KOPT-K1 (cell line): ENCODE measurements around the gene ZBTB8B.

Experiments
- H3K27ac ChIP-seq: fragments of 200-600 bp; sonication (generic); 2 replicates; pipeline ENCODE4 v1.5.1; 2016; ENCODE audit warnings: antibody characterized with exemption, mild to moderate bottlenecking, low read depth, low read length; ENCODE audit not compliant: poor library complexity, severe bottlenecking
- H3K36me3 ChIP-seq: fragments of 200-600 bp; sonication (generic); 2 replicates; pipeline ENCODE4 v1.5.1; 2017; ENCODE audit warnings: antibody characterized with exemption, mild to moderate bottlenecking, low read length, moderate library complexity; ENCODE audit not compliant: insufficient read depth
- H3K9me3 ChIP-seq: fragments of 200-600 bp; sonication (generic); 2 replicates; pipeline ENCODE4 v1.5.1; 2017; ENCODE audit warnings: antibody characterized with exemption, low read length, mild to moderate bottlenecking; ENCODE audit not compliant: insufficient read depth, poor library complexity, severe bottlenecking

Gene ZBTB8B

DNA sequence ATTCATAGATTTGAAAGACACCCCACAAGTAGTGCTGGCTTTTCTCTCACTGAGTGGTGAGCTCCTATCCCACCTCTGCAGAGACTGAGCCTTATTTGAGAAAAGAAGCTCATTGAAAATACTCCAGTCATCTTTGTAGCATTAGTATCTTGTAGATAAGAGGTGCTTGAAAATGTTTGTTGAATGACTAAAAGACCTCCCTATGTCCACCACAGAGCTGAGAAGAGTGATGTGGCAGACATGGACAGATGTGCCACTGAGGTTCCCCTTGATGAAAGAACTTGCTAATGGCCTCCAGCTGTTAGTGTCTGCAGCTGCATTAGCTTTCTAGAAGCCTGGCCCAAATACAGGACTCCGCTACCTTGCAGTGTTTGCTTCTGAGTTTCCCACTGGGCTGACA is 45.1 kb downstream of the ZBTB8B start:
- Histone ChIP-seq H3K27ac (no peak overlapping the region), H3K36me3 (no peaks in the 10 kb centered on the region), H3K9me3 (no peaks in the 10 kb centered on the region)
